CD14-positive monocyte (primary cell): ENCODE measurements around the gene BLOC1S1. TPM values are rescaled to one million over a fixed set of nuclear protein-coding genes. Genes with fewer than 3 reads are reported as not detected.
A peak's percentile ranks its signal among the peaks of the same experiment; 100 is the strongest.

Source experiments
- DNase-seq, 3 donors: peaks; one replicate each; pipeline ENCODE4 v3.0.0-alpha.2; 2011 to 2022
- H2AFZ ChIP-seq: 2 replicates; pipeline ENCODE4 v1.6.0; 2012; ENCODE audit warnings: mild to moderate bottlenecking, low read depth, low read length, inconsistent platforms; ENCODE audit not compliant: insufficient read depth, poor library complexity, severe bottlenecking
- H3K27ac ChIP-seq, 2 donors: 1 replicate in 1 of 2; 2 replicates in 1 of 2; pipeline ENCODE4 v1.5.1; 2012 to 2013; ENCODE audit warnings: low read length in 2 of 2, control low read depth in 1 of 2, inconsistent platforms in 1 of 2, low read depth in 1 of 2, mild to moderate bottlenecking in 1 of 2
- H3K27me3 ChIP-seq, 2 donors: one replicate each; pipeline versions ENCODE4 v1.6.0 to v1.6.1; 2011 to 2013; ENCODE audit warnings: low read length in 2 of 2; ENCODE audit not compliant: control insufficient read depth in 2 of 2, insufficient read depth in 2 of 2
- H3K36me3 ChIP-seq, 2 donors: replicated peaks in 1 of 2; 1 replicate in 1 of 2; 2 replicates in 1 of 2; pipeline versions ENCODE4 v1.5.1 to v1.6.1; 2012 to 2013; ENCODE audit warnings: low read length in 2 of 2, control low read depth in 1 of 2, inconsistent platforms in 1 of 2, mild to moderate bottlenecking in 1 of 2; ENCODE audit not compliant: insufficient read depth in 2 of 2, control insufficient read depth in 1 of 2
- H3K4me1 ChIP-seq, 2 donors: 1 replicate in 1 of 2; 2 replicates in 1 of 2; pipeline versions ENCODE4 v1.5.1 to v1.6.1; 2012 to 2013; ENCODE audit warnings: low read length in 2 of 2, control low read depth in 1 of 2, inconsistent platforms in 1 of 2, mild to moderate bottlenecking in 1 of 2, moderate library complexity in 1 of 2; ENCODE audit not compliant: insufficient read depth in 2 of 2, control insufficient read depth in 1 of 2
- H3K4me2 ChIP-seq: replicated peaks from 2 replicates; pipeline ENCODE3; 2012; ENCODE audit warnings: low read length, moderate library complexity, mild to moderate bottlenecking; ENCODE audit not compliant: poor library complexity, severe bottlenecking; ENCODE audit errors: extremely low read depth
- H3K4me3 ChIP-seq, 3 experiments: fragments of 200-600 bp in 1 of 3; sonication (generic) in 1 of 3; replicated peaks in 1 of 3; 1 replicate in 2 of 3; 2 replicates in 1 of 3; pipeline ENCODE4 v1.5.1; 2011 to 2013; ENCODE audit warnings: low read length in 3 of 3, mild to moderate bottlenecking in 3 of 3, control low read depth in 2 of 3, low read depth in 2 of 3, inconsistent platforms in 1 of 3, moderate library complexity in 1 of 3
- H3K79me2 ChIP-seq: 2 replicates; pipeline ENCODE4 v1.6.0; 2012; ENCODE audit warnings: mild to moderate bottlenecking, control low read depth, inconsistent platforms, low read length, moderate library complexity; ENCODE audit not compliant: insufficient read depth
- H3K9ac ChIP-seq: 2 replicates; pipeline ENCODE4 v1.6.0; 2017; ENCODE audit warnings: low read length, mild to moderate bottlenecking; ENCODE audit not compliant: insufficient read depth, poor library complexity, severe bottlenecking
- H3K9me3 ChIP-seq, 2 donors: replicated peaks in 1 of 2; 1 replicate in 1 of 2; 2 replicates in 1 of 2; pipeline versions ENCODE4 v1.5.1 to v1.6.1; 2012 to 2013; ENCODE audit warnings: low read length in 2 of 2, control low read depth in 1 of 2; ENCODE audit not compliant: control insufficient read depth in 1 of 2, insufficient read depth in 1 of 2
- H4K20me1 ChIP-seq: 2 replicates; pipeline ENCODE4 v1.6.0; 2012; ENCODE audit warnings: mild to moderate bottlenecking, low read length, control low read depth, moderate library complexity; ENCODE audit not compliant: insufficient read depth
- H3K27ac Mint-ChIP-seq, 7 donors: one replicate each; pipeline ENCODE4 v1.8.0; 2020; ENCODE audit warnings: mild to moderate bottlenecking in 7 of 7, mixed read lengths in 7 of 7, moderate library complexity in 6 of 7, inconsistent platforms in 2 of 7
- H3K27me3 Mint-ChIP-seq, 3 donors: one replicate each; pipeline ENCODE4 v1.8.0; 2021 to 2022; ENCODE audit warnings: low read depth in 3 of 3, mild to moderate bottlenecking in 3 of 3, mixed read lengths in 3 of 3, moderate library complexity in 3 of 3, inconsistent platforms in 1 of 3
- H3K36me3 Mint-ChIP-seq, 2 donors: one replicate each; pipeline ENCODE4 v1.8.0; 2020; ENCODE audit warnings: mixed read lengths in 2 of 2, inconsistent platforms in 1 of 2, mild to moderate bottlenecking in 1 of 2
- H3K4me1 Mint-ChIP-seq: one replicate; pipeline ENCODE4 v1.8.0; 2020; ENCODE audit warnings: mild to moderate bottlenecking, mixed read lengths
- H3K4me3 Mint-ChIP-seq, 2 donors: one replicate each; pipeline ENCODE4 v1.8.0; 2020; ENCODE audit warnings: mild to moderate bottlenecking in 2 of 2, mixed read lengths in 2 of 2, moderate library complexity in 1 of 2
- H3K9me3 Mint-ChIP-seq, 7 donors: one replicate each; pipeline ENCODE4 v1.8.0; 2020 to 2022; ENCODE audit warnings: mixed read lengths in 7 of 7, mild to moderate bottlenecking in 6 of 7, moderate library complexity in 6 of 7, inconsistent platforms in 2 of 7
- WGBS: methylation state at CpG from one replicate; pipeline ENCODE4 v1.1.5; 2013; ENCODE audit warnings: missing lambda C conversion rate; ENCODE audit not compliant: insufficient coverage; 5-methylcytosine and 5-hydroxymethylcytosine counted together
- intact Hi-C, 2 donors: fragments of 100-400 bp; cut with micrococcal nuclease; formaldehyde crosslinking; loops; one replicate each; pipeline versions ENCODE4 v1.15.0 to v1.15.1; 2023
- polyA plus RNA-seq, 3 donors: library from polyadenylated mRNA; depleted of rRNA in 1 of 3; unstranded in 2 of 3; stranded (reverse) in 1 of 3; fragments of 300-500 nt in 2 of 3; fragments of >200 nt in 1 of 3; fragmentation: Illumina TruSeq in 2 of 3; gene quantifications; 1 replicate in 2 of 3; 2 replicates in 1 of 3; pipeline ENCODE4 v1.2.3, GENCODE V29; 2012 to 2021
- TF ChIP-seq, protein P1 (sequence below): fragments of 200-600 bp; IDR thresholded peaks from one replicate; pipeline ENCODE4 v1.8.0; 2022; ENCODE audit warnings: antibody characterized with exemption, mild to moderate bottlenecking

The BLOC1S1 gene
- polyA plus RNA-seq, 3 donors: 222 to 358 (median 223) TPM

DNA sequence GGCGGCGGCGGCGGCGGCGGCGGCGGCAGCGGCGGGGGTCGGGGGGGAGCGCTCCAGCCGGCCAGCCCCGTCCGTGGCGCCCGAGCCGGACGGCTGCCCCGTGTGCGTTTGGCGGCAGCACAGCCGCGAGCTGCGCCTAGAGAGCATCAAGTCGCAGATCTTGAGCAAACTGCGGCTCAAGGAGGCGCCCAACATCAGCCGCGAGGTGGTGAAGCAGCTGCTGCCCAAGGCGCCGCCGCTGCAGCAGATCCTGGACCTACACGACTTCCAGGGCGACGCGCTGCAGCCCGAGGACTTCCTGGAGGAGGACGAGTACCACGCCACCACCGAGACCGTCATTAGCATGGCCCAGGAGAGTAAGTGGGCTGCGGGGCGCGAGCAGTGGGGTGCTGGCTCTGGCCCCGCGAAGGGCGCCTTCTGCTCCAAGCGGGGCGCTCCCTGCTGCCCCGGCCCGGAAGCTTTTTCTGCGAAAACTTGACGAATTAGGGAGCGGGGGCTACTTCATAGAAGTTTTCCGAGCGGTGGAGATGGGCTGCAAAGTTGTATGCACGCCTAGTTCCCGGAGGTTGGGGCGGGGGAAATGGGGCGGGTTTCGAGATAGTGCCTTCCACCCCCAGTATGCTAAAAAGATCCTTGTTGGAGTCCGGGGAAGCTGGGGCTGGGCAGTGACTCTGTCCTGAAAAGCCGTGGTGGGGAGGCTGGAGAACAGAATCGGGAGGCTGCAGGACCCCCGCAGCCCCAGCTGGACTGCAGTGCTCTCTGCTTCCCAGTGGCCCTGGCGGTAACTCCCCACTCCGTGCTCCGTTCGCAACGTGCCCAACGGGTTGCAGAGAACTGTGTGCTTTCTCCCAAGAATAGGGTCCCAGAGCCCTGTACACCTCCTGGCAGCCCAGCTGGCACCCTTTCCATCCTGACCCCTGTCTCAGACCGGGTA lies 27.8 kb downstream of the BLOC1S1 start:
- intact Hi-C loops: loop anchor here in 1 of 2 donors (10.0 kb wide), 1 partner anchor 281 kb away; the partner anchor contains the start of gene IKZF4
- Mint-ChIP-seq H3K4me3 (peak overlapping the region; percentile 81 to 94), H3K27ac (no peak overlapping the region), H3K27me3 (peaks cover 36 to 50% (median 48%) of the 10 kb centered on the region in 3 donors), H3K4me1 (peaks cover 29% of the 10 kb centered on the region), H3K36me3 (peaks cover 0 to 5% of the 10 kb centered on the region in 2 donors), H3K9me3 (peaks cover 0 to 9% (median 0%) of the 10 kb centered on the region in 7 donors)
- TF ChIP-seq, protein P1, sequence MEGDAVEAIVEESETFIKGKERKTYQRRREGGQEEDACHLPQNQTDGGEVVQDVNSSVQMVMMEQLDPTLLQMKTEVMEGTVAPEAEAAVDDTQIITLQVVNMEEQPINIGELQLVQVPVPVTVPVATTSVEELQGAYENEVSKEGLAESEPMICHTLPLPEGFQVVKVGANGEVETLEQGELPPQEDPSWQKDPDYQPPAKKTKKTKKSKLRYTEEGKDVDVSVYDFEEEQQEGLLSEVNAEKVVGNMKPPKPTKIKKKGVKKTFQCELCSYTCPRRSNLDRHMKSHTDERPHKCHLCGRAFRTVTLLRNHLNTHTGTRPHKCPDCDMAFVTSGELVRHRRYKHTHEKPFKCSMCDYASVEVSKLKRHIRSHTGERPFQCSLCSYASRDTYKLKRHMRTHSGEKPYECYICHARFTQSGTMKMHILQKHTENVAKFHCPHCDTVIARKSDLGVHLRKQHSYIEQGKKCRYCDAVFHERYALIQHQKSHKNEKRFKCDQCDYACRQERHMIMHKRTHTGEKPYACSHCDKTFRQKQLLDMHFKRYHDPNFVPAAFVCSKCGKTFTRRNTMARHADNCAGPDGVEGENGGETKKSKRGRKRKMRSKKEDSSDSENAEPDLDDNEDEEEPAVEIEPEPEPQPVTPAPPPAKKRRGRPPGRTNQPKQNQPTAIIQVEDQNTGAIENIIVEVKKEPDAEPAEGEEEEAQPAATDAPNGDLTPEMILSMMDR: no peak
- DNase-seq: peak; percentile 35 to 41 (median 39)
- no peaks in the 10 kb centered on the region for H3K79me2 ChIP-seq
- H3K4me1 ChIP-seq: peaks cover 15 to 17% of the 10 kb centered on the region in 2 donors
- H3K27me3 ChIP-seq: peaks cover 22 to 33% of the 10 kb centered on the region in 2 donors
- H4K20me1 ChIP-seq: no peaks in the 10 kb centered on the region
- peak overlapping the region; percentile 32 for H3K9ac ChIP-seq
- WGBS: under 1% methylated on average over 65 of the region's 73 CpGs
- peak overlapping the region; percentile 88 for H3K4me2 ChIP-seq
- no peak overlapping the region for H3K27ac ChIP-seq
- H3K36me3 ChIP-seq: no peaks in the 10 kb centered on the region
- peak overlapping the region; percentile 79 for H2AFZ ChIP-seq
- H3K9me3 ChIP-seq: no peaks in the 10 kb centered on the region
- H3K4me3 ChIP-seq: peak overlapping the region; percentile 21 to 78 (median 47)

DNA sequence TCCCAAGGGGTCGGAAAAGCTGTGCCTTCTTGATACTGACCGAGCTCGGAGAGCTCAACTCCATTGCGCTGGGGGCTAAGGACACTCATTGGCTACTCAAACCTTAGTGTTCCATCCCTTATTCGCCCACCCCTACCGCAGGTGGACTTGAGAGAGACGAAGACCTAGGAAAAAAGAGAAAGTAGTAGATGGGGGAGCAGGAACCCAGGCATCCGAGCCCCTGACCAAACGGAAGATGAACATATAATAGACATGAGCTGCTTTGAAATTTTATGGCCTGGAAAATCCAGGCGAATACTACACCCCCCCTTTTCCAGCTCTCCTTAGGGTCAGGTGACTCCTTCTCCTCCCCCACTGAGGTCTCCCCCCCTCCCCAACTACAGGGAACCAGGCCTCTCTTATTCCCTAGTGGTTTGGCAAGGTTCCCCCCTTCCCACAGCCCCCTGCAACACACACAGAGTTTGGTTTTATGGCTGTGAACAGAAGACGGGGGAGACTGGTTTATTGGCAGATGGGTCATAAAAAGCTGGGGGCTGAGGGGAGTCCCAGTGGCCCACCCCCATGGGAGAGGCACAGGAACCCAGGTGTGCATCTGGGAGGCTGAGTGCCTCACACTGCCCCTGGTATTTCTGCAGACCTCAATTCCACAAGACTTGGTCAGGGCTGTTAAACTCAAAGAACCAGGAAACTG lies 28.6 kb downstream of the BLOC1S1 start:
- Mint-ChIP-seq H3K27ac (no peak overlapping the region), H3K36me3 (peaks cover 0 to 9% of the 10 kb centered on the region in 2 donors), H3K27me3 (peaks cover 36 to 50% (median 49%) of the 10 kb centered on the region in 3 donors), H3K4me3 (peak overlapping the region; percentile 81 to 94), H3K4me1 (peaks cover 28% of the 10 kb centered on the region), H3K9me3 (peaks cover 0 to 9% (median 0%) of the 10 kb centered on the region in 7 donors)
- Histone ChIP-seq H3K4me3 (peak overlapping the region in 1 of 3 experiments; percentile 78), H3K79me2 (no peaks in the 10 kb centered on the region), H3K4me1 (peaks cover 15 to 17% of the 10 kb centered on the region in 2 donors), H3K9me3 (no peaks in the 10 kb centered on the region), H3K27me3 (peaks cover 22 to 33% of the 10 kb centered on the region in 2 donors), H3K9ac (peak overlapping the region; percentile 32), H3K4me2 (peak overlapping the region; percentile 88), H2AFZ (peak overlapping the region; percentile 79), H3K36me3 (no peaks in the 10 kb centered on the region), H3K27ac (no peak overlapping the region), H4K20me1 (no peaks in the 10 kb centered on the region)
- TF ChIP-seq, protein P1: no peak
- DNase-seq: no peak
- intact Hi-C loops: loop anchor here in 1 of 2 donors (10.0 kb wide), 1 partner anchor 280 kb away; the partner anchor contains the start of gene IKZF4
- WGBS: 0% methylated on average over 4 of the region's 11 CpGs
